ENCODE data around the gene SEM1. TPM values are rescaled to one million over a fixed set of nuclear protein-coding genes. Genes with fewer than 3 reads are reported as not detected.

SEM1 gene
- total and polyA plus RNA-seq, 2 of the 8 experiments (the other 6 are each of a cell fraction or from before 2014, with no cell fraction given), result 20.8 to 75.3 TPM

DNA sequence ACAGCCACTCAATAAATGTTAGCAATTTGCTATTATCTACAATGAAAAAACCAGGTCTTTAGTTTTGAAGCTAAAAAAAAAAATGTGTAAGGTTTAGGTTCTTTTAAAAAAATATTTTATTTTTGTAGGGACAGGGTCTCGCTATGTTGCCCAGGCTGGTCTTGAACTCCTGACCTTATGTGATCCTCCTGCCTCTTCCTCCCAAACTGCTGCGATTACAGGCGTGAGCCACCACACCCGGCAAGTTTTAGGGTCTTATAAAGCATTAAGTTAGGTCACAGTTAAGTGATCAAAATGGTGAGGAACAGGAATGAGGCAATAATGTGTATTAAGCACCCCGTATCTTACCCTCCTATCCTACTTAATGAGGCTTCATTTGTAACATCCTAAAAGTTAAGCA lies 774 bp downstream of the SEM1 start:
- H4K20me1 ChIP-seq (replicated peaks in 1 of 2; ENCODE audit: control insufficient read depth in 1 of 2, insufficient read depth in 2 of 2, low read length in 2 of 2), result peaks cover 0 to 2% of the 10 kb centered on the region in 2 experiments
- DNase-seq (ENCODE audit: low read depth in 1 of 2, low spot score in 2 of 2) (no peak), FAIRE-seq (no peak)
- no peak overlapping the region for H2BK20ac ChIP-seq (ENCODE audit: low read length)
- H3K4me2 ChIP-seq (ENCODE audit: insufficient read depth in 1 of 2, low read depth in 2 of 2, low read length in 2 of 2), result peak overlapping the region; percentile 53 to 61
- ChIA-PET CTCF (ENCODE audit: partially characterized antibody) (interaction anchor here (1.1 to 1.6 kb wide), 2 partner anchors 24 to 31 kb away, joined by 3 read pairs; no protein-coding TSS in a partner anchor), POLR2A (ENCODE audit: partially characterized antibody) (interaction anchor here (1.4 to 1.8 kb wide), 2 partner anchors 10 to 24 kb away, joined by 4 to 9 read pairs; no protein-coding TSS in a partner anchor)
- TF ChIP-seq CREB1 (IDR thresholded peaks at IDR 0.05) (no peak), POLR2A (IDR thresholded peaks at IDR 0.05; ENCODE audit: control extremely low read depth in 1 of 2, low read depth in 2 of 2, low read length in 2 of 2) (no peak), RAD21 (IDR thresholded peaks at IDR 0.05 in 1 of 2, conservative IDR thresholded peaks at IDR 0.05 in 1 of 2; ENCODE audit: low read depth in 2 of 2, low read length in 2 of 2) (no peak)
- no peak overlapping the region for H3K14ac ChIP-seq (ENCODE audit: insufficient read length)
- no peak overlapping the region; the same call in 1 of the 2 replicates for H2AFZ ChIP-seq (ENCODE audit: low read length)
- H3K56ac ChIP-seq (replicated peaks; ENCODE audit: insufficient read length, low read depth, low read length), result no peak overlapping the region
- H2BK5ac ChIP-seq (ENCODE audit: low read depth, low read length), result no peak overlapping the region
- no peak overlapping the region for H4K5ac ChIP-seq (ENCODE audit: insufficient read length, low read depth, low read length)
- H3K9me3 ChIP-seq (ENCODE audit: insufficient read depth in 2 of 2, low read depth in 1 of 2, low read length in 1 of 2), result peaks cover 8 to 22% of the 10 kb centered on the region in 2 experiments
- no peak overlapping the region for H4K91ac ChIP-seq (replicated peaks; ENCODE audit: insufficient read length, low read length)
- no peak overlapping the region for H2AK5ac ChIP-seq (ENCODE audit: low read depth, low read length)
- H3K79me1 ChIP-seq (ENCODE audit: low read depth, low read length), result no peaks in the 10 kb centered on the region; the same call in 1 of the 2 replicates
- 0 out of 2 replicates have a peak overlapping the region, but pooled peaks have one; percentile 83 for H3K27ac ChIP-seq (ENCODE audit: low read depth, low read length)
- no peak overlapping the region for H4K8ac ChIP-seq (ENCODE audit: extremely low read depth, insufficient read depth, low read length)
- 64% methylated on average over 5 of the region's 5 CpGs; no CpG with 5 or more reads in 1 of the 2 experiments for WGBS, 2 experiments (ENCODE audit: extremely low coverage in 1 of 2, insufficient coverage in 1 of 2, insufficient read length in 1 of 2, insufficient replicate concordance in 2 of 2, low coverage in 1 of 2, low lambda C conversion rate in 2 of 2, missing lambda C conversion rate in 1 of 2)
- no peak overlapping the region for H2BK120ac ChIP-seq (replicated peaks; ENCODE audit: low read depth, low read length)
- peaks cover 0 to 5% (median 1%) of the 10 kb centered on the region in 4 experiments; a peak in 2 of 7 replicates for H3K4me1 ChIP-seq (replicated peaks in 1 of 4; ENCODE audit: control insufficient read depth in 3 of 4, insufficient read depth in 4 of 4, low read length in 3 of 4)
- H3K9ac ChIP-seq (replicated peaks in 1 of 4; ENCODE audit: extremely low read depth in 1 of 4, low read depth in 3 of 4, low read length in 3 of 4), result peak overlapping the region in 3 of 4 experiments; percentile 39 to 94 (median 83); a peak in 5 of 7 replicates
- H2BK12ac ChIP-seq (ENCODE audit: low read depth, low read length), result no peak overlapping the region
- H3K23ac ChIP-seq (ENCODE audit: insufficient read length), result no peak overlapping the region
- H2BK15ac ChIP-seq (ENCODE audit: low read length), result no peak overlapping the region
- H3K18ac ChIP-seq (ENCODE audit: extremely low read depth, low read length), result no peak overlapping the region
- no peaks in the 10 kb centered on the region for H3K27me3 ChIP-seq (replicated peaks in 1 of 4; ENCODE audit: control insufficient read depth in 3 of 4, extremely low read depth in 1 of 4, insufficient read depth in 3 of 4, low read length in 3 of 4)
- no peaks in the 10 kb centered on the region for H3K23me2 ChIP-seq (ENCODE audit: low read depth, low read length)
- peaks cover 0 to 15% (median 0%) of the 10 kb centered on the region in 4 experiments; a peak in 1 of 8 replicates for H3K36me3 ChIP-seq (ENCODE audit: control insufficient read depth in 2 of 4, insufficient read depth in 4 of 4, low read length in 3 of 4)
- peak overlapping the region; percentile 84 to 89 (median 86) for H3K4me3 ChIP-seq (ENCODE audit: extremely low read depth in 1 of 4, insufficient read depth in 2 of 4, low read depth in 3 of 4, low read length in 4 of 4)
- peaks cover 0 to 51% of the 10 kb centered on the region in 2 experiments; a peak in 3 of 4 replicates for H3K79me2 ChIP-seq (ENCODE audit: control insufficient read depth in 1 of 2, insufficient read depth in 2 of 2, low read length in 2 of 2)
- H3K4ac ChIP-seq (replicated peaks; ENCODE audit: insufficient read length, low read depth, low read length), result no peak overlapping the region
